ENCODE results near the gene NTRK1.

Gene NTRK1

GRCh38 chr1:156899956-156900718, 39.5 kb downstream of the NTRK1 start:
- Histone ChIP-seq H3K9me3 (ENCODE audit: insufficient read depth, low read length) (no peaks in the 10 kb centered on the region), H3K36me3 (ENCODE audit: insufficient read depth, insufficient read length, low read length) (peaks cover 9% of the 10 kb centered on the region), H3K4me3 (ENCODE audit: insufficient read length, low read depth) (no peak overlapping the region), H3K9ac (ENCODE audit: insufficient read length, low read depth) (no peak overlapping the region), H3K27me3 (ENCODE audit: insufficient read depth, insufficient read length) (no peaks in the 10 kb centered on the region), H3K4me1 (ENCODE audit: insufficient read depth, insufficient read length) (peaks cover 39% of the 10 kb centered on the region)
- TF ChIP-seq SUZ12 (IDR thresholded peaks at IDR 0.05; ENCODE audit: extremely low read depth, insufficient read depth, insufficient read length): no peak
- no peak for TF ChIP-seq YY1 (IDR thresholded peaks at IDR 0.05; ENCODE audit: insufficient read depth, insufficient read length)
- TF ChIP-seq ZNF274 (IDR thresholded peaks at IDR 0.05; ENCODE audit: low read depth, low read length): no peak
- no peak for DNase-seq (ENCODE audit: low read depth, low spot score)

DNA sequence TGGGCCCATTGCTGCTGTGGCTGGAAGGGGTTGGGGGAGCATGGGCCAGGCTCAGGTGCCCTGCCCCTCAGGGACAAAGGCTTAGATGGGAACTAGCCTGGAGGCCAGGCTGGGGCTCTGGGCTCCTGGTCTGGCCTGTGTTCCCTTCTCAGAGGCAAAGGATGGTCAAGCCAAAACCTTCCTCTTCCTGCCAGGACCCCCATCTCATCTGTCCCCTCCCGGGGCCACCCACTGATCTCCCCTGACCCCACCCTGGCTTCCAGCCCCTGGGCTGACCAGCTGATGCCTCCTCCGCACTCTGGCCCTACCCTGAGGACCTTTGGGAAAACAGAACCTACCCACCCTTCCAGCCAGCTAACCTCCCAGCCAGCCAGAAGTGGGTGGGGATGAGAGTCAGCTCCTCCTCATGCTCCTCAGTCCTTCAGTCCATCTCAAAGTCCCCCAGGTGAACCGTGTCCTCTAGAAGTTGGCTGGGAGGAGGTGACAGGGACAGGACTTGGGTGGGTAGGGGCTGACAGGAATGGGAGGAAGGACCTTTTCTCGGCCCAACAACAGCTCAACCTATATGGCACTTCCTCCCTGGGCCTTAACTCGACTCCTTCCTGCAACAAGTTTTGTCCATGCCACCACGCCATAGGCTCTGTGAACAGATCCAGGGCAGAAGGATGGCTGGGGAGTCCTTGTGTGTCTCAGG, 40.4 kb downstream of the NTRK1 start:
- Histone ChIP-seq H3K9me3 (ENCODE audit: insufficient read depth, low read length) (peaks cover 5% of the 10 kb centered on the region; the same call in 1 of the 2 replicates), H3K4me3 (ENCODE audit: insufficient read length, low read depth) (no peak overlapping the region), H3K4me1 (ENCODE audit: insufficient read depth, insufficient read length) (peaks cover 38% of the 10 kb centered on the region), H3K27me3 (ENCODE audit: insufficient read depth, insufficient read length) (no peaks in the 10 kb centered on the region), H3K36me3 (ENCODE audit: insufficient read depth, insufficient read length, low read length) (peaks cover 18% of the 10 kb centered on the region), H3K9ac (ENCODE audit: insufficient read length, low read depth) (no peak overlapping the region)
- no peak for DNase-seq (ENCODE audit: low read depth, low spot score)
- TF ChIP-seq SUZ12 (IDR thresholded peaks at IDR 0.05; ENCODE audit: extremely low read depth, insufficient read depth, insufficient read length) (no peak), ZNF274 (IDR thresholded peaks at IDR 0.05; ENCODE audit: low read depth, low read length) (no peak), YY1 (IDR thresholded peaks at IDR 0.05; ENCODE audit: insufficient read depth, insufficient read length) (no peak)

- no peak for DNase-seq (ENCODE audit: low read depth, low spot score)
- Histone ChIP-seq H3K9me3 (ENCODE audit: insufficient read depth, low read length) (peaks cover 10% of the 10 kb centered on the region; the same call in 1 of the 2 replicates), H3K36me3 (ENCODE audit: insufficient read depth, insufficient read length, low read length) (peaks cover 23% of the 10 kb centered on the region), H3K4me1 (ENCODE audit: insufficient read depth, insufficient read length) (peaks cover 33% of the 10 kb centered on the region), H3K4me3 (ENCODE audit: insufficient read length, low read depth) (no peak overlapping the region), H3K9ac (ENCODE audit: insufficient read length, low read depth) (no peak overlapping the region), H3K27me3 (ENCODE audit: insufficient read depth, insufficient read length) (no peaks in the 10 kb centered on the region)
- TF ChIP-seq YY1 (IDR thresholded peaks at IDR 0.05; ENCODE audit: insufficient read depth, insufficient read length) (no peak), ZNF274 (IDR thresholded peaks at IDR 0.05; ENCODE audit: low read depth, low read length) (no peak), SUZ12 (IDR thresholded peaks at IDR 0.05; ENCODE audit: extremely low read depth, insufficient read depth, insufficient read length) (no peak)
These were observed 40.9 kb downstream of the NTRK1 start for GRCh38 chr1:156901590-156901900.

DNA sequence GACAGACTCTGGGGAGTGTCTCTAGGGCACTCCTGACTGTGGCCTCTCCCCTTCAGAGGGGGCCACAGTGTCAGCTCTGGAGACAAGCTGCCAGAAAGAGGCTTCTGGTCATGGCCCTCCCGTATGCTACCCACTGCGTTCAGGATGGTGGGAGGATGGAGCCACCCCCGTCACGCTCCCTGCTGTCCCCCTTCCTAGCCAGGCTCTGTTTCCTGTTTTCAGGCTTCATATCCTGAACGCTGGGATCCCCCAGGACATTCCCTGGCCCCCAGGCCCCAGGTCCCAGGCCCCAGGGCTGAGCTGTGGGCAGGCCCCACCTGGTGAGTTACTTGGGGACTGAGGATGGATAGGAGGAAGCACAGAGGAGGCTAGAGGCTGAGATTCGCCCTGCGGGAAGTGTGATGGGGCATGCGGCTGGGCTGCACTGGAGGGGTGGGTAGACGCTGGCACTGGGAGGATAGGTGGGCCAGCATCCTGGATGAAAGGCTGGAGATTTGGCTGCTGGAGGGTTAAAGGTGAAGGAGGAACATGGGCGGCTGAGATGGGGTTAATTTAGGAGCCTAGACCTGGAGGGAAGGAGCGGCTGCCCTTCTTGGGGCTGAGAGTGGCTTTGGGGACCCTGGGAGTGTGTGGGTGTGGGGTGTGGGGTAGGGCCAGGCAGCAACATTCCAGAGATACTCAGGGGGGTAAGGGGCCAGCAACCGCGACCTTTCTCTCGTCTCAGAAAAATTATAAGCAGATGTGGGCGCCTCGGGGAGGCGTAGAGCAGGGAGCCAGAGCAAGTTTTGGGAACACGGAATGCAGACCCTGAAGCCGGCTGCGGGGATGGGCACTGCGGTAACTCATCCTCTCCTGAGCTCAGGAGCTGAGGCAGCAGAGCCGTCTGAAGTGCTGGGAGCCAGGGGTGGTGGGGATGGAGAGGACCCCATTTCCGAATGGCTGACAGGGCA, 41.6 kb downstream of the NTRK1 start:
- H3K36me3 ChIP-seq (ENCODE audit: insufficient read depth, insufficient read length, low read length): peaks cover 30% of the 10 kb centered on the region
- peaks cover 13% of the 10 kb centered on the region; the same call in 1 of the 2 replicates for H3K9me3 ChIP-seq (ENCODE audit: insufficient read depth, low read length)
- no peak for TF ChIP-seq YY1 (IDR thresholded peaks at IDR 0.05; ENCODE audit: insufficient read depth, insufficient read length)
- no peak for TF ChIP-seq ZNF274 (IDR thresholded peaks at IDR 0.05; ENCODE audit: low read depth, low read length)
- no peak for TF ChIP-seq SUZ12 (IDR thresholded peaks at IDR 0.05; ENCODE audit: extremely low read depth, insufficient read depth, insufficient read length)
- H3K4me1 ChIP-seq (ENCODE audit: insufficient read depth, insufficient read length): peaks cover 27% of the 10 kb centered on the region
- H3K4me3 ChIP-seq (ENCODE audit: insufficient read length, low read depth): no peak overlapping the region
- no peaks in the 10 kb centered on the region for H3K27me3 ChIP-seq (ENCODE audit: insufficient read depth, insufficient read length)
- no peak overlapping the region for H3K9ac ChIP-seq (ENCODE audit: insufficient read length, low read depth)
- DNase-seq (ENCODE audit: low read depth, low spot score): no peak

- DNase-seq (ENCODE audit: low read depth, low spot score): no peak
- H3K4me3 ChIP-seq (ENCODE audit: insufficient read length, low read depth): no peak overlapping the region
- no peak overlapping the region for H3K9ac ChIP-seq (ENCODE audit: insufficient read length, low read depth)
These were observed 42.8 kb downstream of the NTRK1 start for GRCh38 chr1:156903328-156904091.

GRCh38 chr1:156904187-156904959, 43.7 kb downstream of the NTRK1 start:
- Histone ChIP-seq H3K27me3 (ENCODE audit: insufficient read depth, insufficient read length) (no peaks in the 10 kb centered on the region), H3K36me3 (ENCODE audit: insufficient read depth, insufficient read length, low read length) (peaks cover 47% of the 10 kb centered on the region), H3K9me3 (ENCODE audit: insufficient read depth, low read length) (peaks cover 13% of the 10 kb centered on the region; the same call in 1 of the 2 replicates), H3K4me3 (ENCODE audit: insufficient read length, low read depth) (no peak overlapping the region), H3K4me1 (ENCODE audit: insufficient read depth, insufficient read length) (peaks cover 14% of the 10 kb centered on the region), H3K9ac (ENCODE audit: insufficient read length, low read depth) (no peak overlapping the region)
- DNase-seq (ENCODE audit: low read depth, low spot score): no peak
- TF ChIP-seq SUZ12 (IDR thresholded peaks at IDR 0.05; ENCODE audit: extremely low read depth, insufficient read depth, insufficient read length): no peak
- TF ChIP-seq YY1 (IDR thresholded peaks at IDR 0.05; ENCODE audit: insufficient read depth, insufficient read length): no peak
- no peak for TF ChIP-seq ZNF274 (IDR thresholded peaks at IDR 0.05; ENCODE audit: low read depth, low read length)

More at GRCh38 chr1:156903328-156904091, 42.8 kb downstream of the NTRK1 start:
- H3K4me1 ChIP-seq (ENCODE audit: insufficient read depth, insufficient read length): peaks cover 15% of the 10 kb centered on the region
- peaks cover 38% of the 10 kb centered on the region for H3K36me3 ChIP-seq (ENCODE audit: insufficient read depth, insufficient read length, low read length)
- no peaks in the 10 kb centered on the region for H3K27me3 ChIP-seq (ENCODE audit: insufficient read depth, insufficient read length)
- peaks cover 13% of the 10 kb centered on the region; the same call in 1 of the 2 replicates for H3K9me3 ChIP-seq (ENCODE audit: insufficient read depth, low read length)
- no peak for TF ChIP-seq ZNF274 (IDR thresholded peaks at IDR 0.05; ENCODE audit: low read depth, low read length)
- no peak for TF ChIP-seq YY1 (IDR thresholded peaks at IDR 0.05; ENCODE audit: insufficient read depth, insufficient read length)
- TF ChIP-seq SUZ12 (IDR thresholded peaks at IDR 0.05; ENCODE audit: extremely low read depth, insufficient read depth, insufficient read length): no peak

Measured in NT2/D1 (cell line).